ENCODE measurements around the gene EPB41L5. TPM values are rescaled to one million over a fixed set of nuclear protein-coding genes. Genes with fewer than 3 reads are reported as not detected.
A peak's percentile ranks its signal among the peaks of the same experiment; 100 is the strongest.

The EPB41L5 gene
- total and polyA plus RNA-seq, 8 donors = 5.3 to 64.5 (median 28.5) TPM

DNA sequence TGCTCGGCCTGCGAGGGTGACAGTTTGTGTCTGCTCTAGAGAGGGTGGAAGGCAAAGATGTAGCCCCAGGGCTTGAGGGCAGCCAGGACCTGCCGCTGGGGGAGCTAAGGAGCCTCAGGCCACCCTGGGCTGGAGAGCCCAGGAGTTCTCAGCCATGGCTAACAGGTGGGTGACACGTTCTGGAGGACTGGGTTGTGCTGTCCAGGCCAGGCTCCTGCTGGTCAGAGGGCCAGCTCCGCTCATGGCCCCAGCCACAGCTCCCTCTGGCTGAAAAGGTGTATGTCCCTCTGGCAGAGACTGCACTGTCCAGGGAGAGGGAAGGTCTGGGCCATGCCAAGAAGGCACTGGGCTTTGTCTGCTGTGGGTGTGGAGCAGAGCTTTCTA lies 191.1 kb downstream of the EPB41L5 start:
- Histone ChIP-seq H3K9me3 (no peaks in the 10 kb centered on the region), H3K4me3 (no peak overlapping the region), H3K27me3 (no peaks in the 10 kb centered on the region), H3K36me3 (no peaks in the 10 kb centered on the region), H3K4me1 (peaks cover 0 to 15% (median 0%) of the 10 kb centered on the region in 4 donors), H3K27ac (peak overlapping the region in 2 of 5 donors; percentile 26 to 54)
- intact Hi-C loops (cut with DNase I; ENCODE audit: low total_unique reads) = no loop called here
- TF ChIP-seq POLR2A (IDR thresholded peaks at IDR 0.05) = no peak
- 58 to 90% (median 80%) methylated on average over 2 to 5 of the region's 5 CpGs for WGBS, 5 donors
- DNase-seq = no peak

DNA sequence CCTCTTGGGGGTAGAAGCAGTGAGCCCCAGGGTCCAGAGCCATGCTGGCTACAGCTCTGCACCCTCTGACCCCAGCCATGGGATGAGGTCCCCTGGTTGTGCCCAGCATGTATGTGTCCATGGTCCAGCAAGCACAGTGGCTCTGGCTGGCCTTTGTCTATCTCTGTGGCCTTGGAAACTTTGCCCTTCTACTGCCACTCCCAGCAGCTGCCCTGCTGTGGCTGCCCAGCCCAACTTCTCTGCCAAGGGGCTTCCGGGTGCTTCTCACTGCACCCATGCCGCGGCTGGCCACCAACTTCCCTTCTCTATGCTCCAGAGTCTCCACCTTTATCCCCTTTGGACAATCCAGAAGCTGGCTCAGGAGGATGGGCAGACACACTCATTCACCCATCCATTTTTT lies 191.5 kb downstream of the EPB41L5 start:
- H3K36me3 ChIP-seq = no peaks in the 10 kb centered on the region
- intact Hi-C loops (cut with DNase I; ENCODE audit: low total_unique reads) = no loop called here
- H3K27ac ChIP-seq = no peak overlapping the region
- H3K9me3 ChIP-seq = no peaks in the 10 kb centered on the region
- TF ChIP-seq, protein P1, sequence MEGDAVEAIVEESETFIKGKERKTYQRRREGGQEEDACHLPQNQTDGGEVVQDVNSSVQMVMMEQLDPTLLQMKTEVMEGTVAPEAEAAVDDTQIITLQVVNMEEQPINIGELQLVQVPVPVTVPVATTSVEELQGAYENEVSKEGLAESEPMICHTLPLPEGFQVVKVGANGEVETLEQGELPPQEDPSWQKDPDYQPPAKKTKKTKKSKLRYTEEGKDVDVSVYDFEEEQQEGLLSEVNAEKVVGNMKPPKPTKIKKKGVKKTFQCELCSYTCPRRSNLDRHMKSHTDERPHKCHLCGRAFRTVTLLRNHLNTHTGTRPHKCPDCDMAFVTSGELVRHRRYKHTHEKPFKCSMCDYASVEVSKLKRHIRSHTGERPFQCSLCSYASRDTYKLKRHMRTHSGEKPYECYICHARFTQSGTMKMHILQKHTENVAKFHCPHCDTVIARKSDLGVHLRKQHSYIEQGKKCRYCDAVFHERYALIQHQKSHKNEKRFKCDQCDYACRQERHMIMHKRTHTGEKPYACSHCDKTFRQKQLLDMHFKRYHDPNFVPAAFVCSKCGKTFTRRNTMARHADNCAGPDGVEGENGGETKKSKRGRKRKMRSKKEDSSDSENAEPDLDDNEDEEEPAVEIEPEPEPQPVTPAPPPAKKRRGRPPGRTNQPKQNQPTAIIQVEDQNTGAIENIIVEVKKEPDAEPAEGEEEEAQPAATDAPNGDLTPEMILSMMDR (IDR thresholded peaks at IDR 0.05) = no peak
- TF ChIP-seq POLR2AphosphoS5 (IDR thresholded peaks at IDR 0.05) (no peak), POLR2A (IDR thresholded peaks at IDR 0.05) (no peak), EP300 (IDR thresholded peaks at IDR 0.05) (no peak)
- DNase-seq = peak in 1 of 2 donors; percentile 21
- H3K27me3 ChIP-seq = no peaks in the 10 kb centered on the region
- H3K4me1 ChIP-seq = peaks cover 0 to 15% (median 0%) of the 10 kb centered on the region in 4 donors
- WGBS, 5 donors = 40 to 80% (median 69%) methylated on average over 3 of the region's 3 CpGs
- no peak overlapping the region for H3K4me3 ChIP-seq

DNA sequence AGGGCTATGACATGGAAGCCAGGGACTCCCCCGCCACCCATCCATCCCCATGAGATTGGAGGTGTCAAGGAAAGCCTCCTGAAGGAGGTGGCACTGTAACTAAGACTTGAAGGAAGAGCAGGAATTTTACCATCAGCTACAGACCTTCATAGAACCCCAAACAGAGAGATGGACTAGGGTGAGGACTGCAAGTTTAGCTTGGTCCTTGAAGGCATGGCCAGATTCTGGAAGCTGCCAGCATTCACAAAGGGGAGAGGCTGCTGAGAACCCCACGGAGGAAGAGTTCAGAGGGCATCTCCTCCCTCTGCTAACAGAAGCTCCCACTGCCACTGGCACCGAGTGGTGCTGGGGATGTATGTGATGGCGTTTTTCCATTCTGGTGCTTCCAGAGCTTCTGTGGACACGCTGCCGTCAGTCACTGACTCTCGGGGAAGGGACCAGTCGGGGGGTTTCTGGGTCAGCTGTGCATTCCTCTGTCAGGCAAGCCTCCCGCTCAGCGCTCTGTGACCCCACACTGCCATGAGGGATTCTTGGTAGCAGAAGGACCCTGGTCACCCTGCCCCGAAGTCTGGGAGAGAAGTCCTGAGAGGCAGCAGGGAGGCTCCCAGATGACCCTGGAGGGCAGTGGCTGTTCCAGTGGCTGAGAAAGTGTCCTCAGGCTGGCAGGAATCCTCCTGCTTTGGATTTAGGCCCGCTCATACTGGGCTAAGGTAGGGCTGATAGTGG lies 192.2 kb downstream of the EPB41L5 start:
- H3K27ac ChIP-seq = no peak overlapping the region

DNA sequence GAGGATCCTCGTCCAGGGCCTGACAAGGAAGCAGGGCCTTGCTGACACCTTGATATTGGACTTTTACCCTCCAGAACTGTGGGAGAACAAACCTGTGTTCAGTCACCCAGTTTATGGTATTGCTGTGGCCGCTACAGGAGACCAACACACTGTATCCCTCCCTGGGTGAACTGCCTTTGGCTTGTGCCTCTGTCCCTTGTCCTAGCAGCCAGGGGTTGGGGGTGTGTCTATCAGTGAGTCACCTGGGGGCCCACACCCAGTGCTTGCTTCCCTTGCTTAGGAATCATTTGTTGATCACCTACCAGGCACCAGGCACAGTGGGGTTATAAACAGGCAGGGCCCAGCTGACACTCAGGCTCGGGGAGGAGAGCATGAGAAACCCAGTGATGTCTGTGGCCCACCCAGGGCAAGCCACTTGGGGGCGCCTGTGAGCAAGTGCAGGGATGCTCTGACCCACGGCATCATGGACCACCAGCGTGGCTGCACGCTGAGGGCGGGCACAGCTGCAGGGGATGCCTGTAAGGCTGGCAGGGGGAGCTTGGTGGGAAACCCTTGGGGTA lies 193.2 kb downstream of the EPB41L5 start:
- Histone ChIP-seq H3K36me3 (no peaks in the 10 kb centered on the region), H3K4me3 (no peak overlapping the region), H3K27me3 (no peaks in the 10 kb centered on the region), H3K27ac (no peak overlapping the region), H3K4me1 (peaks cover 0 to 15% (median 0%) of the 10 kb centered on the region in 4 donors), H3K9me3 (no peaks in the 10 kb centered on the region)
- no peak for DNase-seq
- intact Hi-C loops (cut with DNase I; ENCODE audit: low total_unique reads) = no loop called here
- TF ChIP-seq, protein P1 (IDR thresholded peaks at IDR 0.05) = peak in 1 of 7 experiments; percentile 17
- TF ChIP-seq POLR2AphosphoS5 (IDR thresholded peaks at IDR 0.05) (no peak), POLR2A (IDR thresholded peaks at IDR 0.05) (no peak)
- WGBS, 5 donors = 71 to 82% (median 74%) methylated on average over 2 to 8 of the region's 8 CpGs

More for the DNA sequence above, 192.2 kb downstream of the EPB41L5 start:
- Histone ChIP-seq H3K27me3 (no peaks in the 10 kb centered on the region), H3K36me3 (no peaks in the 10 kb centered on the region), H3K4me3 (no peak overlapping the region), H3K4me1 (peaks cover 0 to 15% (median 0%) of the 10 kb centered on the region in 4 donors), H3K9me3 (no peaks in the 10 kb centered on the region)
- TF ChIP-seq, protein P1 (IDR thresholded peaks at IDR 0.05) = no peak
- TF ChIP-seq EP300 (IDR thresholded peaks at IDR 0.05) = no peak
- TF ChIP-seq POLR2A (IDR thresholded peaks at IDR 0.05) = no peak
- no peak for TF ChIP-seq POLR2AphosphoS5 (IDR thresholded peaks at IDR 0.05)
- DNase-seq = no peak
- intact Hi-C loops (cut with DNase I; ENCODE audit: low total_unique reads) = no loop called here
- WGBS, 5 donors = 79 to 97% (median 87%) methylated on average over 12 of the region's 12 CpGs

Data from stomach (tissue), 9 donors.